Osteoblast (primary cell): Measurements from ENCODE around the gene ZNF595. TPM values are rescaled to one million over a fixed set of nuclear protein-coding genes. Genes with fewer than 3 reads are reported as not detected.
A peak's percentile ranks its signal among the peaks of the same experiment; 100 is the strongest.

ENCODE experiments used
- DNase-seq: peaks from one replicate; pipeline ENCODE4 v3.0.0; 2011; ENCODE audit warnings: low spot score, mixed read lengths; ENCODE audit not compliant: insufficient read length; ENCODE audit errors: missing footprints
- H2AFZ ChIP-seq: 2 replicates; pipeline ENCODE4 v1.6.0; 2011; ENCODE audit warnings: mild to moderate bottlenecking, low read length
- H3K27ac ChIP-seq: 2 replicates; pipeline ENCODE4 v1.5.1; 2011; ENCODE audit warnings: mild to moderate bottlenecking, low read depth, low read length, moderate library complexity
- H3K27me3 ChIP-seq: 2 replicates; pipeline ENCODE4 v1.6.0; 2012; ENCODE audit warnings: mild to moderate bottlenecking, control low read depth, inconsistent platforms, low read length, moderate library complexity; ENCODE audit not compliant: insufficient read depth
- H3K36me3 ChIP-seq: 2 replicates; pipeline ENCODE4 v1.5.1; 2011; ENCODE audit warnings: mild to moderate bottlenecking, low read length, control low read depth, moderate library complexity; ENCODE audit not compliant: insufficient read depth
- H3K4me1 ChIP-seq: 2 replicates; pipeline ENCODE4 v1.5.1; 2011; ENCODE audit warnings: mild to moderate bottlenecking, low read length, control low read depth, moderate library complexity; ENCODE audit not compliant: insufficient read depth
- H3K4me2 ChIP-seq: 2 replicates; pipeline ENCODE4 v1.6.0; 2011; ENCODE audit warnings: mild to moderate bottlenecking, low read length; ENCODE audit not compliant: insufficient read depth
- H3K4me3 ChIP-seq: fragments of 200-600 bp; sonication (generic); 3 replicates; pipeline ENCODE4 v1.5.1; 2012; ENCODE audit warnings: mild to moderate bottlenecking, low read length, inconsistent platforms; ENCODE audit not compliant: insufficient read depth
- H3K79me2 ChIP-seq: 2 replicates; pipeline ENCODE4 v1.6.0; 2012; ENCODE audit warnings: mild to moderate bottlenecking, low read length, control low read depth, inconsistent platforms; ENCODE audit not compliant: insufficient read depth
- H3K9me3 ChIP-seq: 2 replicates; pipeline ENCODE4 v1.5.1; 2011; ENCODE audit warnings: low read depth, low read length, control low read depth
- H4K20me1 ChIP-seq: 2 replicates; pipeline ENCODE4 v1.6.0; 2012; ENCODE audit warnings: mild to moderate bottlenecking, low read length, control low read depth; ENCODE audit not compliant: insufficient read depth
- total RNA-seq: library from RNA; depleted of rRNA; stranded (reverse); fragments of >200 nt; gene quantifications from 2 replicates; pipeline ENCODE4 v1.2.3, GENCODE V29; 2012
- TF ChIP-seq, protein P1 (sequence below): IDR thresholded peaks from 2 replicates; pipeline ENCODE4 v1.5.1; 2011; ENCODE audit warnings: mild to moderate bottlenecking, low read depth, low read length, moderate library complexity; ENCODE audit errors: extremely low read depth

The ZNF595 gene
- total RNA-seq, 1 donor = 11.9 TPM

GRCh38 chr4:98386-98785 lies 45.3 kb downstream of the ZNF595 start:
- Histone ChIP-seq H3K36me3 (no peaks in the 10 kb centered on the region), H3K27me3 (no peaks in the 10 kb centered on the region), H3K79me2 (no peaks in the 10 kb centered on the region), H3K4me2 (no peak overlapping the region), H2AFZ (no peak overlapping the region), H3K9me3 (peaks cover 13% of the 10 kb centered on the region), H3K4me3 (no peak overlapping the region), H3K27ac (no peak overlapping the region), H3K4me1 (no peaks in the 10 kb centered on the region), H4K20me1 (no peaks in the 10 kb centered on the region)
- no peak for DNase-seq
- TF ChIP-seq, protein P1, sequence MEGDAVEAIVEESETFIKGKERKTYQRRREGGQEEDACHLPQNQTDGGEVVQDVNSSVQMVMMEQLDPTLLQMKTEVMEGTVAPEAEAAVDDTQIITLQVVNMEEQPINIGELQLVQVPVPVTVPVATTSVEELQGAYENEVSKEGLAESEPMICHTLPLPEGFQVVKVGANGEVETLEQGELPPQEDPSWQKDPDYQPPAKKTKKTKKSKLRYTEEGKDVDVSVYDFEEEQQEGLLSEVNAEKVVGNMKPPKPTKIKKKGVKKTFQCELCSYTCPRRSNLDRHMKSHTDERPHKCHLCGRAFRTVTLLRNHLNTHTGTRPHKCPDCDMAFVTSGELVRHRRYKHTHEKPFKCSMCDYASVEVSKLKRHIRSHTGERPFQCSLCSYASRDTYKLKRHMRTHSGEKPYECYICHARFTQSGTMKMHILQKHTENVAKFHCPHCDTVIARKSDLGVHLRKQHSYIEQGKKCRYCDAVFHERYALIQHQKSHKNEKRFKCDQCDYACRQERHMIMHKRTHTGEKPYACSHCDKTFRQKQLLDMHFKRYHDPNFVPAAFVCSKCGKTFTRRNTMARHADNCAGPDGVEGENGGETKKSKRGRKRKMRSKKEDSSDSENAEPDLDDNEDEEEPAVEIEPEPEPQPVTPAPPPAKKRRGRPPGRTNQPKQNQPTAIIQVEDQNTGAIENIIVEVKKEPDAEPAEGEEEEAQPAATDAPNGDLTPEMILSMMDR = no peak

- Histone ChIP-seq H2AFZ (no peak overlapping the region), H3K27ac (no peak overlapping the region), H3K9me3 (peaks cover 9% of the 10 kb centered on the region), H3K4me3 (no peak overlapping the region), H3K36me3 (no peaks in the 10 kb centered on the region), H3K4me1 (no peaks in the 10 kb centered on the region), H3K4me2 (no peak overlapping the region), H3K79me2 (no peaks in the 10 kb centered on the region), H3K27me3 (no peaks in the 10 kb centered on the region), H4K20me1 (no peaks in the 10 kb centered on the region)
- TF ChIP-seq, protein P1 = no peak
- no peak for DNase-seq
Measured at GRCh38 chr4:99863-100262, 46.7 kb downstream of the ZNF595 start.

GRCh38 chr4:107083-107443 lies 53.9 kb downstream of the ZNF595 start:
- H3K4me1 ChIP-seq = no peaks in the 10 kb centered on the region
- H3K79me2 ChIP-seq = no peaks in the 10 kb centered on the region
- H2AFZ ChIP-seq = no peak overlapping the region
- H3K9me3 ChIP-seq = peaks cover 11% of the 10 kb centered on the region
- TF ChIP-seq, protein P1 = no peak
- H3K4me3 ChIP-seq = no peak overlapping the region
- DNase-seq = no peak
- H4K20me1 ChIP-seq = no peaks in the 10 kb centered on the region
- H3K4me2 ChIP-seq = no peak overlapping the region
- H3K27me3 ChIP-seq = peaks cover 25% of the 10 kb centered on the region
- H3K36me3 ChIP-seq = no peaks in the 10 kb centered on the region
- no peak overlapping the region for H3K27ac ChIP-seq

GRCh38 chr4:107444-108429 lies 54.6 kb downstream of the ZNF595 start:
- Histone ChIP-seq H2AFZ (no peak overlapping the region), H3K9me3 (peaks cover 11% of the 10 kb centered on the region), H3K79me2 (no peaks in the 10 kb centered on the region), H3K4me3 (no peak overlapping the region), H3K4me1 (no peaks in the 10 kb centered on the region), H3K4me2 (no peak overlapping the region), H4K20me1 (no peaks in the 10 kb centered on the region), H3K27ac (no peak overlapping the region), H3K36me3 (no peaks in the 10 kb centered on the region), H3K27me3 (peaks cover 25% of the 10 kb centered on the region)
- DNase-seq = peak; percentile 52
- TF ChIP-seq, protein P1 = no peak
